GM19438 (cell line): ENCODE measurements around the gene EXT2.

Source experiments
- ATAC-seq: cut with Tn5 transposase; IDR thresholded peaks from one replicate; pipeline ENCODE4 v1.9.1; 2021; ENCODE audit warnings: low read depth; ENCODE audit not compliant: unreplicated experiment

Gene EXT2

DNA sequence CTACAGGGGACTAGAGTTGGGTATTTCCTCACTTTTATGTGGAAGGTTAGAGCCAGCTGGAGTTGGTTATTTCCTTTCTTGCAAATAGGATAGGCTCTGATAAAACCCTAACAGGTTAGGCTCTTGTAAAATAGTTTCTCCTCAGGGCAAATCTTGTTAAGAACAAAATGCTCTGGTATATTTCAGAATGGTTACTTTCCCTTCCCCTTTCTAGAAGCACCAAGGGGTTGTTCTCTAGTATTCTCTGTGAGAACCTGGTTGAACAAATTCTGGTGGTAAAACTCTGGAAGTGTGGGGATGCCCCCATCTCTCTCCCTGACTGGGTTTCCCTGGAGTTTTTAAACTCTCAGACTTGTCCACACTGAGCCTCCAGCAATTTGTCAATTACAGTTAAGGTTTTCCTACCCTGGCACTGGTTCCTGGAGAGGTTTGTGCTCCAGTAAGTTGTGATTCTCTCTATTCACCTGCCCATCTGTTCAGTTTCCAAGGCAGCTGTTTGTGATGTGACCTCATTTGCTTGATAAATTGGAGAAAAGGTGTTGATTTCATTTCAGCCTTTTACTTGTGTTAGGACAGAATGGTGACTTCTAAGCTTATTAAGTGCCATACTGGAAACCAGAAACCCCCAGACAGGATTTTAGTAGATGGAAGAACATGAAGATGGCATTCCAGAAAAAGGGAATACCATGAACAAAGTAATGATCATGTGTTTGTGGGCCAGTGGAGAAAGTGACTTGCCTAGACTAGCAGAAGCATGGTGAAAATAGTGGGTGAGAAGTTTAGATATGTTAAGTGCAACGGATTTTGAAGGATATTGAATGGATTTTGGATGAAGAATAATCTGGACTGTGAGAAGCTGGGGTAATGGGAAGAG, 64.6 kb downstream of the EXT2 start:
- ATAC-seq = no peak

DNA sequence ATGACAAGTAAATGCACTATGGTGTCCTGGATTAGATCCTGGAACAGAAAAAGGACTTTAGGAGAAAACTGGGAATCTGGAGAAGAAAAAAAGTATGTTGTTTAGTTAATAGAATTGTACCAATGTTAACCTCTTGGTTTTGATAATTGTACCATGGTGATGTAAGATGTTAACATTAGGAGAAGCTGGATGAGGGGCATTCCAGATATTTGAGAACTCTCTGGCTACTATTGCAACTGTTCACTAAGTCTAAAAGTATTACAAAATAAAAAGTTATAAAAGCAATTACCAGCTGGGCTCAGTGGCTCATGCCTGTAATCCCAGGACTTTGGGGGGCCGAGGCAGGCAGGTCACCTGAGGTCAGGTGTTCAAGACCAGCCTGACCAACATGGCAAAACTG, 66.5 kb downstream of the EXT2 start:
- ATAC-seq = no peak

DNA sequence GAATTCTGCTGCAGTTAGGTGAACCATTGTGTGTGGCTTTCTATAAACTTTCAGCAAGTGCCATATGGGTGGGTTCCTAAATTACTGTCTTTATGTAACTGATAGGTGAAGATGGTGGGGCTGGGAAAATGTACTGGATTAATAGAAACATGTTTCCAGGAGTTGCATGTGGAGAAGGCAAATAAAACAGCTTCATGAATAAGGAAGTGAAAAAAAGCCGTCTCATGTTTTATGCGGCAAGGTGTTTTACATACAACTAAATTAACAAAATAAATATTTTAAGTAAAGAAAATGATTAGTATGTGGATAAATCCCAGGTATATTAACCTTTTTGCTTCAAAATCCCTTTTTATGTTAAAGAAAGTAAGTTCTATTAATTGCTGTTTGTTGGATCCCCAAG, 67.2 kb downstream of the EXT2 start:
- no peak for ATAC-seq

DNA sequence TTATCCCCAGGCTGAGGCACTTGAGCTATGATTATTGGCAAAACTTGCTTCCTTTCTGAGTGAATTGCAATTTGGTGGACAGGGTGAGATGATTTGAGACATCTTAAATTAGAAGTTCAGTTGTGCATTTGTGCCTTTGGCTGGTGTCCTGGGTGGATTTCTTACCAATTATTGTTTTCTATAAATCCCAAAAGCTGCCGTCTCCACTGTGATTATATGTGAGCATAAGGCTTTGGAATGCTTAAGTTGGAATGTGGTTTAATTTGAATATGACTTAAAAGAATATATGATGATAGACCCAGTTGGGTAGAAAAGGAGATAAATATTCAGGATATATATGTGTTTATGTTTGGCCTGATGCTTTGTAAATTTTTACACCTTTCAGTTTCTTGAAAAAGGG, 70.0 kb downstream of the EXT2 start:
- no peak for ATAC-seq

DNA sequence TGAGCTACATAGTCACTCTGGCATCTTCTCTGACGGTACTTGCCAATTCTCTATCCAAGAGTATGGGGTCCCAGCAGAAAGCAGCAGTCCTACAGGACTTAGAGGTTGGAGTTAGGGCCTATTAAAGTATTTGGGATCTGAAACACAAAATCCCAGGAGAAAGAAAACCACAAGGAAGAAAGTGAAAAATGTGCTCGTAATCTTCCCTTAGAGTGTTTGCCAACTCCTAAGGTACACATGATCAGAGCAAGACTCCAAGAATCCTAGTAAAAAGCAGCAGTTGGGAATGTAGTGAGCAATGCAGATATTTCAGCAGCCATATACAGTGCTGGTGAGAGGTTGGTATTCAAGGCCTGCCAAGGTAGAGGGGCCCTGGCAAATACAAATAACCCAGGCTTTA, 71.6 kb downstream of the EXT2 start:
- ATAC-seq = no peak

DNA sequence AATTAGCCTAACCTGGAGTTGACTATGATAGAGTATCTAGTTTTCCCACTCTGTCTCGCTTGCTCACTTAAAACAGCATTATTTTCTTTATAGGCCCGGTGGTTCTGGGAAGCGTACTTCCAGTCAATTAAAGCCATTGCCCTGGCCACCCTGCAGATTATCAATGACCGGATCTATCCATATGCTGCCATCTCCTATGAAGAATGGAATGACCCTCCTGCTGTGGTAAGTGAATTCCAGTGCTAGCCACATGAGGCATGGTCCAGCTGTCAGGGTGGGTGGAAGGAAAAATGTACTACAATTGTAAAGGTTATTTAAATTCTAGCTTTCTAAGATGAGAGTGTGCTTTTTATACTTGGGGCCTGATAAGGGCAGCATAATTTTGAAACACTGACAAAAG, 76.0 kb downstream of the EXT2 start:
- ATAC-seq = no peak

DNA sequence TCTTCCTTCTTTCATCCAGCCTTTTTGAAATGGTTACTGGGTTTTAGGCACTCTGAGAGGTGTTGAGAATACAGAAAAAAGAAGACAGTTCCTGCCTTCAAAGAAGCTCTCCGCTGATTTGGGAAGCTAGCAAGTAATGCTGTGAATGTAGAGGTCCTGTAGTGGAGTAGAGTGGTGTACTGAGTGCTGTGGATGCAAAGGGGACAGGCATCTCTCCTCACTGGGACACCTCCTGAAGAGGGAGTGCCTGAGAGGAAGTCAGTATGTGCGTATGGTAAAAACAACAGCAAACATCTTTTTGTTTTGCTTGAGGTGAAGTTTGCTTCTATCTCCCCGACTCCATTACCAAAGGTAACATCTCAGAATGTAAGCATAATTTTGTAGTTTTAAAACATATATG, 77.5 kb downstream of the EXT2 start:
- ATAC-seq = no peak

DNA sequence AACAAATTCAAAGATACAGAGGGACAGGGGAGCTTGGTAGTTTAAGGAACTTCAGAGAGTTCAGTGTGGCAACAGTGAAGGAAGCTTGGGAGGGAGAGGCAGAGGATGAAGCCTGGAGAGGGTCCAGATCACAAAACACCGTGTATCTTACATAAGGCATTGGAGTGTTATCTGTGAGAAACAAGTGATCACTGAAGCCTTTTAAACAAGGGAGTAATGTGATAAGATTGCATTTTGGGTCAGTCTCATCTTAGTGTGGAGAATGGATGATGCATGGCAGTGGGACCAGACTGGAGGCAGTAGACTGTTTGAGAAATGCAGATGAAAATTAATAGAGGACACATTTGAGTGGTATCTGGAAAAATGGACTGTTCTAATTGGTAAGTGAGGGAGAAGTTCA, 79.4 kb downstream of the EXT2 start:
- no peak for ATAC-seq

DNA sequence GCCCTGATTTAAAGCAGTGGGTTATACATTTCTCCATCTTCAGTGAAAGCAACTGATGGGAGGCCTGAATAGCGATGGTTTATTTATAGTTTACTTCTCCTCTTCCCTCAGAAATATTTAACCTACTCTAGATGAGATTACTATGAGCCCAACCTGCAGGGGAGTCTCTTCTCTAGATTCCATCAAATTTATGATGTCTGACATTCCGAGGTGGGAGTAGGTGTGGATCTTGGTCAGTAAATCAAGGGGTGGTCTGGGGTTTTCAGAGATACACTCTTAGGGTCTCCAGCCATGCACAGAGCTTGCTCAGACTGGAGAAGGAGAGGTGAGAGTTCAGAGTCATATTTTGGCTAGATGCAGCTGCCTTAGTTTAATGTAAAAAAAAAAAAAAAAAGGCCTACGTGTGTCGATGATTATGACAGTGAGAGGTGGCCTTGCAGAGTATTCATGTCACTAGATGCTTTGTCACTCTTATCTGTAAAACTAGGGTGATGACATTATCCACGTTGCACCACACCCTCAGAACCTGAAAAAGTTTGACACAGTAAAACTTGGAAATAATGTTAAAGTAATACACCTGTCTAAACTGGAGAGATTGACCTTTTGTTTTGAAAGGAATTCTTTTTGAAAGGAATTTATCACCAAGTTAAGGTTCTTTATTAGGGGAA, 81.2 kb downstream of the EXT2 start:
- ATAC-seq = no peak

DNA sequence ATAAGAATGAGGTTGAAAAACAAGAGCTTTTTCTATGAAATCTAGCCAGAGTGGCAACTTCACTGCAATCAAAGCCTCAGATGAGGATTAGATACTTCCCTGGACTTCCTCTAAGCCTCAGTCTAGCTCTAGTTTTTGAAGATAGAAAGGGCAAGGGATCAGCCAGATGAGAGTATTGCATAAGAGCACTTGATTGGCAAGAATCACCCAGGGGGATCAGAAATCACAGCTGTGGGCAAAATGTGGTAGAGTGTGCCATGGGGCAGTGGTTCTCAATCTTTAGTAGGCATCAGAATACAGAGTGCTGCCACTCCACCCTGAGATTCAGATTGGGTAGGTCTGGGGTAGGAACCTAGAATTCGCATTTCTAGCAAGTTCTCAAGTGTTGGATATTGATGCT, 82.4 kb downstream of the EXT2 start:
- no peak for ATAC-seq

DNA sequence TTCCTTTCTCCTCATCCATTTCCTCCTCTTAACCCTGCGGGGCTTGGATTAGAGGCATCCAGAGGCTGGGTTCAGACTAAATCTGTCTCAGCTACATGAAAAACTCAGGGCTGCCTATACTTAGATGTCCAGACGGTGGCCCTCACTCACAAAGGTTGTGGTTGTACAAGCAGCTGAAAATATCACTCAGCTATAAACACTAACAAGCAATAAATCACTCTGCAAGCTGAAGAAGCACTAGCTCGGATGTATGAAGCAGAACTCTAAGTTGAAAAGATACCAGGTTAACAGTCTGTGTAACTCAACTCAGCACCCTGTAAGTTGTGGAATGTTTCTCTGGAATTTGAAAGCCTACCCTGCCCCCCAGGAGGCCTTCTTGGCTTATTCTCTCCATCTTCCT, 82.9 kb downstream of the EXT2 start:
- no peak for ATAC-seq

DNA sequence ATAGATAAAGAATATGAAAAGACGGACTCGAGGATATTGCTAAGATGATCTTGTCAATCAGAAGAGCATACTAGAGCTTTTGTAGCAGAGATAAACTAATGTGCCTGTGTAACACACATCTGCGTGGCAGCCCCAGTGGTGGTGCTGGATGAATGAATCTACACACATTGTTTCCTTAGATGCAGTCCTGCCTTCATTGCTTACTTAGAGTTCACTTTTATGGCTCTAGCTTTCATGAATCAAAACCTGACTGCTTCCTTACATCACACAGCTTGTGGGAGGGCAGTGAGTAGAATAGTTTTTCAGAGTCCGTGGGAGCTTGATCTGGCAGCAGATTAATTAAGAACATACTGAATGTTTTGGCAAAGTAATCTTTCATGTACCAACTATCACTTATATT, 83.7 kb downstream of the EXT2 start:
- no peak for ATAC-seq

DNA sequence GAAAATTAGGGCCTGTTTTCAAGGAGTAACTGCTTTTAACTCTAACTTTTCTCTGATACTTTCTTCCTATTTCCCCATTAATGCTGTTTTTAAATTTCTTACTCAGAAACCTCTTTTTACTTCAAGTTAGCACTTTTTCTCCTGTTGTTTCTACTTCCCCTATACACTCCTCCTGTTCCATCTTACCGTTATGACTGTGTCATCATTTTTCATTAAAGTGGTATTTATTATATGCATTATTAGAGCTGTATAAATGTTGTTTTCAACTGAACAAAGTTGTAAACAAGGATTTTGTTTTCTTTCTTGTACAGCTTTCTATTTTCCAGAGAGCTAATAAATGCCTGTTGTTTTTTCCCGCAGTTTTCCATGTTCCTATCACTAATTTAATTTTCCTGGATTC, 84.6 kb downstream of the EXT2 start:
- ATAC-seq = no peak

DNA sequence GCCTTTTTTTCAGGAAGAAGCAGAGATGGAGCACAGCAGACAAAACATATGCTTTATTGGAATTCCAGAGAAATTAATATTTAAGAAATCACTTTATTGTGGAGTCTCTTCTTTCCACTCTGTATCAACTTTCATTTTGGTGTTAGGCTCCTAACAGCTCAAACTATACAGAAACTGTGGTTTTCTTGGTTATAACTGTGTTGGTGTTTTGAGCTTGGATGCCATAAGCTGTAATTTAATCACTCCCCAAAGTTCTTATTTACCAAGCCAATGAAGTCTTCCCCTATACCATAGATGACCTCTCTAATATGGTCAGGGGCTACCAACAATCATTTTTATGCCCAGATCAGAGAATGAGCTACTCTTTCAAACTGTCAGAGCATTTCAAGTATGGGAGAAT, 90.0 kb downstream of the EXT2 start:
- ATAC-seq = no peak

DNA sequence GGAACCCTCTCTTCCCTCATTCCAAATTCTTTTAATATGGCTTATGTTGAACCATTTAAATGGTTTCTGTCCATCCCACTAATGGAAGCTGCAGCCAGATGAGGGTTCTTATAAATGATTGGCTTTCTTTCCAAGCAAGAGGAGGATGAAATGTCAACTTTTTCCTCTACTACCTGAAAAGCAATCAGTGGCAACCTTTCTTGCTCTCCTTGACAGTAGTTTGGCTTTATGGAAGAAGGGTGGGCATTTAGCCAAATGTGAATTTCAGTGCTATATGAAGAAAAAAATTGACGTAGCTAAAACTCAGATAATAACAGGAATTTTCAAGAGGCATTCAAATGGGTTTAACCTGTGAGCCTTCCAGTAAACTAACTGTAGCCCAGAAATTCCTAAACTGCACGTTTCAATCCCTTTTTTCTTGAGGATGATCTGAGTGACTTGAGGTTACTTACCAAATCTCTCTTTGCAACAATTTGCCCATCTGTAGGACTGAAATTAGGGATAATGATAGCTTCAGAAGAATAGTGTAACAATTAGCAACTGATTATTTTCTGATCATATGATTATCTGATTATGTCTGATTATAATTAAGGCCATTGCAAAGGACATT, 90.9 kb downstream of the EXT2 start:
- no peak for ATAC-seq

DNA sequence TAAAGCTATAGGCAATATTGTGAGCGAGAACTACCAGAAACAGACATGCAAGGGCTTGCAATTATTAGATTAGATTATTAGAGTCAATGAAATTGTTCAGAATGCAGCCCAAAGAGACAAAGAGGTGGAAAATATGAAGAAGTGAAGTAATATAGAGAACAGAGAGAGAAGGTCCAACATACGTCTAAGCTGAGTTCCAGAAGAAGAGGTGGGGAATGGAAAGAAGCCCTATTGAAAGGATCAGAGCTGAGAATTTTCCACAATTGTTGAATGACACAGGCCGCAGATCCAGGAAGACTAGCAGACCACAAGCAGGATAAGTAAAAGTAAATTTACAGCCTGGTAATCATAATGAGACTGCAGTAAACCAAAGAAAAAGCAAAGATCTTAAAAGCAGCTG, 93.2 kb downstream of the EXT2 start:
- no peak for ATAC-seq

DNA sequence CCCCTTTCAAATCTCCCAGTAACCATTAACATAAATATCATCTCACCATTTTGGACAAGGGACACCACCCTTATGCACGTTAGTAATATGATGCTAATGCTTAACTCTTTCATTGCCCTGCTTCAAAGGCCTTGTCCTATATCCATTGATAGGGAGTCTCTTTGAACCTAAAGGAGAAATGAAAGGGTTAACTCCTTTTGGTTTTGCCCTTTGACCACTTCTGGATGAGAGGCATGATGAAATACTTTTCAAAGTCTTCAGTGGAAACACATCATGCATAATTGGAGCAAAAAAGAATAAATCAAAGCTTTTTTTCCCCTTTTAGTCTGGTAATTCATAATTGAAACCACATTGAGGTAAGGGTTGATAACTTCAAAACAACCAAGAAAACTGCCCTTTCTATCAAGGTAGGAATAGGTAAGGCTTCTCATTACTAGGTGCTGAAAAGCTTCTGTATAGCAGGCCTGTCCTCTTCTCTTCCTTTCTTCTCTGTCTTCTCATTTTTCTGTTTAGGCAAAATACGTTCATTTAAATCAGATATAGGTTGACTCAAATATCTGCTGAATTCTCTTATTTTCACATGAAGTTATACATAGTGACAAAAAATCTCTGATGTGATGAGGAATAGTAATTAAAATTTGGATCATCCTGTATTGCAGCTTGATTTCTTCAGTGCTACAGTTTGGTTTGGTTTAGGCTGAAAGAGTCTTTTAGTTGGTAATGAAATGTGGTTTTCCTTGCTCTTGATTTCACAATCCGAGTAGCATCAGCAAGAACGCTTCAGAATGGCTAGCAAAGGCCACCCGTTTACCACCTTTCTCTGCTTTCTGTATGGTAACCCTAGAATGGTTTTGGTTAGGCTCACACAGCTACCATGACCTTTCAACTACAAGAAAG, 94.8 kb downstream of the EXT2 start:
- ATAC-seq = no peak

DNA sequence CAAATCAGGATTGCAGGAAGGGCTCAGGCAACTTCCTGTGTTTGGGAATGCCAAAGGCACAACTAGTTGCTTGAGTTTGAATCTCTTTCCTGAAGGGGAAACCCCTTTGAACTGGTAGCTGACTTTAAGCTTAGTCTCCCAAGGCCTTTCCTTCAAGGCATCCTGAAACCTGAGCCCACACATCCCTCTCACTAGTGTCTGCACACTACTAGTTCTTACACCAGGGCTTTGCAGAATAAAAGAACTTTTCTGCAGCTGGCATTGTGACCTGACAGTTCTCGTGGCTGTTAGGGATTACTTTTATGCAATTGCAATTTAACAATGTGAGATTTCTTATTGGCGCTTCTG, 95.4 kb downstream of the EXT2 start:
- ATAC-seq = no peak

DNA sequence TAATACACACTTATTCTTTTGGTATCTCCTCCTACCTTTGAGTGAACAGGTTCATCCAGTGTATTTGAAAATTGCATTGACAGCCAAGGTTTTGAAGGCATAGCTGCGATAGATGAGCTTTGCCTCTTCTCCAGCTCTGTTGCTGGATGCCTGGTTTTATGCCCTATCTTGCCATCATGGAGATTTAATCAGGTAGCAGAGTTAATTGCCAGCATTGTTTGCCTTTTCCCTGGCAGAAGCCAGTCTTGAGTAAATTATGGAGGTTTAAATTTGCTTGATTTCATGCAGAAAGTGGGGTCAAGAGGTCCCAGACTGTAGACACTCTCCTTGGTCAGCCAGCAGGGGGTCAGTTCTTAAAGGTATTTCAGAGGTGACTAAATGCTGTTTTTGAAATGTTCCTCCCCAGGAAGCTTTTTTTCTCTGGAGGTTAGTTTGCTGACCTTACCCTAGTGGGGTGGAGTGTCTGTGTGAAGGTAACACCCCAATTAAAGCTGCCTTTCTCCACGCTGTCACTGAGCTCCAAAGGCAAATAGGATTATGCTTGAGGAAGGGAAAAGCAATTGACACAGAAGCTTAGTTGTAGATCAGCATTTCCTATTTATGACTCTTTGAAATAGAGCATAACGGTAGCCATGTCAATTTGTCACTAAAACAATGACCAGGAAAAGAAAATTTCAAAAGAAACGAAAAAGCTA, 96.0 kb downstream of the EXT2 start:
- no peak for ATAC-seq

DNA sequence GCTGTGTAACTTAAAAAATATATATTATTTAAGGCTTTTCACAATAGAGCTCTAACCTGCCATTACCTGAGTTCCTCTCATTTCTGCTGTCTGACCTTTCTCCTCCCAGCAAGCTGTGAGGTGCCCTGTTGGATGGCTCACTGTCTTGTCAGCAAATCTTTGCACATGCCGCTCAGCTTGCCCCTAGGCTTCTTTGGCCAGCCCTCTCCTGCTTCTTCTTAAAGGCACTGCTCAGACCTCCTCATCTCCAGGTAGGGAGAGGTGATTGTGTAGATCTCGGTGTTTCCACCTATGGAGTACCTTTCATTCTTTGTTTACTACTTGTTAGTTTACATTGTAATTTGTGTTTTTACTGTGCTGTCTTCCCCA, 96.5 kb downstream of the EXT2 start:
- ATAC-seq = no peak
